ENCODE results near the gene SLC25A34. TPM values are rescaled to one million over a fixed set of nuclear protein-coding genes. Genes with fewer than 3 reads are reported as not detected.

Gene SLC25A34
- total RNA-seq, 1 donor from 2014 or later = under 0.01 TPM

DNA sequence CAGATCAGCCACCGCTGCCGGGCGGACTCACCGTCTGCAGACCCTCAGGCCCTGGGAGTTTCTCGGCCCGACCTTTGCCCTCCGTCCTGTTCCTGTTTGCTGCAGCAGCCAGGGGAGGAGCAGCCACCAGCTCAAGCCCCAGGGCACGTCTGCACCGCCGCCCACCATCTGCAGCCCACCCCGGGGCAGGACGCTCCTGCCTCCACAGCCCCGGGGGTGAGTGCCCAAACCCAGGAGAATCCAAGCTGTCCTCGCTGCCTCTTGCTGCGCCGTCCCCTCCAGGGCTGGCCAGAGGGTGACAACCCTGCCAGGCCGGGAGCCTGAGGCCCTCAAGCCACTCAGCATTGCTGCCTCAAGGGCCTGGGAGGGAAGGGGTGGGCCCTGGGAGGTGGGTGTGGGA lies 1.2 kb upstream of the SLC25A34 start:
- Histone ChIP-seq H3K4me3 (ENCODE audit: low read depth, low read length) (no peak overlapping the region), H3K27me3 (ENCODE audit: control insufficient read depth, insufficient read depth, low read length) (no peaks in the 10 kb centered on the region), H3K36me3 (ENCODE audit: control insufficient read depth, insufficient read depth, low read length) (peaks cover 18% of the 10 kb centered on the region)
- TF ChIP-seq, protein P1, sequence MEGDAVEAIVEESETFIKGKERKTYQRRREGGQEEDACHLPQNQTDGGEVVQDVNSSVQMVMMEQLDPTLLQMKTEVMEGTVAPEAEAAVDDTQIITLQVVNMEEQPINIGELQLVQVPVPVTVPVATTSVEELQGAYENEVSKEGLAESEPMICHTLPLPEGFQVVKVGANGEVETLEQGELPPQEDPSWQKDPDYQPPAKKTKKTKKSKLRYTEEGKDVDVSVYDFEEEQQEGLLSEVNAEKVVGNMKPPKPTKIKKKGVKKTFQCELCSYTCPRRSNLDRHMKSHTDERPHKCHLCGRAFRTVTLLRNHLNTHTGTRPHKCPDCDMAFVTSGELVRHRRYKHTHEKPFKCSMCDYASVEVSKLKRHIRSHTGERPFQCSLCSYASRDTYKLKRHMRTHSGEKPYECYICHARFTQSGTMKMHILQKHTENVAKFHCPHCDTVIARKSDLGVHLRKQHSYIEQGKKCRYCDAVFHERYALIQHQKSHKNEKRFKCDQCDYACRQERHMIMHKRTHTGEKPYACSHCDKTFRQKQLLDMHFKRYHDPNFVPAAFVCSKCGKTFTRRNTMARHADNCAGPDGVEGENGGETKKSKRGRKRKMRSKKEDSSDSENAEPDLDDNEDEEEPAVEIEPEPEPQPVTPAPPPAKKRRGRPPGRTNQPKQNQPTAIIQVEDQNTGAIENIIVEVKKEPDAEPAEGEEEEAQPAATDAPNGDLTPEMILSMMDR (IDR thresholded peaks at IDR 0.05; ENCODE audit: insufficient read depth, low read length, severe bottlenecking) = no peak
- FAIRE-seq (no peak), DNase-seq (ENCODE audit: low read depth) (no peak)

DNA sequence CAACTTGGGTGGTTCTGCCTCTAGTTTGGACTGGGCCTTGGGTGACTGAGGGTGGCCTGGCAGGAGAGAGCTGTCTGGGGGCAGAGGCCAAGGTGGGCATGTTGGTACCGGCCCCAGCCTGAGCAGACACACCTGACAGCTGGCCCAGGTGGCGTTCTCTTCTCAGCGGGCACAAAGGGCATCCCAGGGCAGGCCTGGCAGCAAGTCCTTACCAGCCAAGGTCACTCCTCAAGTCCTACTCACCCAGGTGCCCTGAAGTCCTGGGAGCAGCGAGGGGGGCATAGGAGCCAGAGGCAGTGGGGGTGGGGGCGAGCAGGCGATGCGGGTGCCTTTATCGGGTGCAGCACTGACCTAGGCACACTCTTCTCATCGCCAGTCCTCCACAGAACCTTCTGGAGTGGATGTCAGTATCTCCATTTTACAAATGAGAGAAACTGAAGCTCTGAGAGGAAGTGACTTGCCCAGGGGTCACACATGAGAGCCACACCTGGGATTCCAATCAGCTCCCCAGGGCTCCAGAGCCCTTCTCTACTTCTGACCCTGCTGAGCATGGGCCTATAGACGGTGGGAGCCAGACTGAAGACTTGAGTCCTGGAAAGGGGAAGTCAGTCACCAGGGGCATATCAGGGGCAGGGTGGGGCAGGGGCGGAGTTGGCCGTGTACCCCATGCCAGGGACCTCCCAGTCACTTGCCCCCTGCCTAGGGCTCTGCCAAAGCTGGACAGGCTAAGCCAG lies 587 bp upstream of the SLC25A34 start:
- TF ChIP-seq, protein P1 (IDR thresholded peaks at IDR 0.05; ENCODE audit: insufficient read depth, low read length, severe bottlenecking) = no peak
- H3K27me3 ChIP-seq (ENCODE audit: control insufficient read depth, insufficient read depth, low read length) = no peaks in the 10 kb centered on the region
- FAIRE-seq = no peak
- no peak for DNase-seq (ENCODE audit: low read depth)
- H3K4me3 ChIP-seq (ENCODE audit: low read depth, low read length) = no peak overlapping the region
- H3K36me3 ChIP-seq (ENCODE audit: control insufficient read depth, insufficient read depth, low read length) = peaks cover 15% of the 10 kb centered on the region

DNA sequence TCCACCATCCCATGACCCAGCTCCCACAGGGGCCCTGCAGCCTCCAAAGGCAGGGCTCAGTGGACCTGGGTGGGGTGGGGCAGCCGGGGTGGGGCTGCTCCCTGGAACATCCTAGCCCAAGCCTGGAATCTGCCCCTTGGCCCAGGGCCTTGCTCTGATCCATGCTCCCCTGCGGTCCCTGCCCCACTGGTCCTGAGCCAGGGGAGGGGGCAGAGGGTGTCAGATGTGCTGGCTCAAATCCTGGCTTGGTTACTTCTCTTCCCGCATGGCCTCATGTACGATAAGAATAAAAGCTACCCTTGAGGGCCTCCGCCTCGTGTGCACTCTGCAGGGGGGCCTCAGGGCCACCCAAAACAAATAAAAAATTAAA lies 819 bp downstream of the SLC25A34 start:
- no peak overlapping the region for H3K4me3 ChIP-seq (ENCODE audit: low read depth, low read length)
- FAIRE-seq = no peak
- TF ChIP-seq, protein P1 (IDR thresholded peaks at IDR 0.05; ENCODE audit: insufficient read depth, low read length, severe bottlenecking) = no peak

DNA sequence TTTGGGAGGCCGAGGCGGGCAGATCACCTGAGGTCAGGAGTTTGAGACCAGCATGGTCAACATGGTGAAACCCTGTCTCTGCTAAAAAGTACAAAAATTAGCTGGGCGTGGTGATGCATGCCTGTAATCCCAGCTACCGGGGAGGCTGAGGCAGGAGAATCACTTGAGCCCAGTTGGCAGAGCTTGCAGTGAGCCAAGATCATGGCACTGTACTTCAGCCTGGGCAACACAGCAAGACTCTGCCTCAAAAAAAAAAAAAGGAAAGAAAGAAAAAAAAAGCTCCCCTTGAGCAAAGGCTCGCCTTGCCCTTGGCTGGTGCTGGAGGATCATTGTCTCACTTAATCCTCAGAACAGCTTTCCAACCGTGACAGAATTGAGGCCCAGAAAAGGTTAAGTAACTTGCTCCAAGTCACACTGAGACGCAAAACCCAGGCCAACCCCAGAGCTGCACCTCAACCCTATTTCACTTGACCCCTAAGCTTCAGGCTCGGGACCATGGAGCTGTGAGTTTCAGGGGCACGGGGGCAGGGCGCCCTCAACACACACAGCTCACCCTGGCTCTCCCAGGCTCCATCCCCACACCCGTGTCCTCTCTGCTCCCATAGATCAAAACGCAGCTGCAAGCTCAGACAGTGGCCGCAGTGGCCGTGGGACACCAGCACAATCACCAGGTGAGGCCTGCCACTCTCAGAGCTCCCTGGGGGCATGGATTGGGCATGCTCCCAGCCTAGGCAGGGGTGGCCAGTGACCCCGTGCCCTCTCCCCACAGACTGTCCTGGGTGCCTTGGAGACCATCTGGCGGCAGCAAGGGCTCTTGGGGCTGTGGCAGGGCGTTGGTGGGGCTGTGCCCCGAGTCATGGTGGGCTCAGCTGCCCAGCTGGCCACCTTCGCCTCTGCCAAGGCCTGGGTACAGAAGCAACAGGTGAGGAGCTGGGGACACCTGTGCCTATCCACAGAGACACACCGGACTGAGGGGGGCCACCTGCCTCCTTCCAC lies 1.6 kb downstream of the SLC25A34 start:
- TF ChIP-seq, protein P1 (IDR thresholded peaks at IDR 0.05; ENCODE audit: insufficient read depth, low read length, severe bottlenecking) = no peak
- FAIRE-seq (no peak), DNase-seq (ENCODE audit: low read depth) (no peak)
- Histone ChIP-seq H3K27me3 (ENCODE audit: control insufficient read depth, insufficient read depth, low read length) (no peaks in the 10 kb centered on the region), H3K4me3 (ENCODE audit: low read depth, low read length) (no peak overlapping the region), H3K36me3 (ENCODE audit: control insufficient read depth, insufficient read depth, low read length) (peaks cover 4% of the 10 kb centered on the region)

More for the DNA sequence above, 819 bp downstream of the SLC25A34 start:
- no peaks in the 10 kb centered on the region for H3K27me3 ChIP-seq (ENCODE audit: control insufficient read depth, insufficient read depth, low read length)
- DNase-seq (ENCODE audit: low read depth) = no peak
- peaks cover 6% of the 10 kb centered on the region for H3K36me3 ChIP-seq (ENCODE audit: control insufficient read depth, insufficient read depth, low read length)

DNA sequence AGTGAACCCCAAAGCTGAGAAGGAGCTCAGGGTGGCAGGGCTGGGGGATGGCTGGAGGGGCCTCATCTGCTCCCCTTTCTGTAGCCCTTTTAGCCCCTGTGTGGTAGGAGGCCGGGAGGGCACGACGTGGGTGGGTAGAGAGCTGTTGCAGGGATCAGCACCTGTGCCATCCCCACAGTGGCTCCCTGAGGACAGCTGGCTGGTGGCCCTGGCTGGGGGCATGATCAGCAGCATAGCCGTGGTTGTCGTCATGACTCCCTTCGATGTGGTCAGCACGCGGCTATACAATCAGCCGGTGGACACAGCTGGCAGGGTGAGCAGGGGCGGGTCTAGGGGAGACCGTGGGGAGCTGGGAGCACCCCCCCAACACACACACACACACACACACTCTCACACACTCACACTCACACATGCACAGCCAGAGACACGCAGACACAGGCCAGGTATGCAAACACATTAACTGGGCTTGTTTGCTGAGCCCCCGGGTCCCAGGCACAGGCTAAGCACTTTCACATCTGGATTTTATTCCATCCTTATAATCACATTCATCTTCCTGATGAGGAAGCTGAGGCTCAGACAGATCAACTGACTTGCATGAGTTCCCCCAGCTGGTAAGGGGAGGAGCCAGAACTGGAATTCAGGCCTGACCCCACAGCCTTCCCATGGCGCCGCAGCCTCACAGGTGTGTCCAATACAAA lies 2.5 kb downstream of the SLC25A34 start:
- TF ChIP-seq, protein P1 (IDR thresholded peaks at IDR 0.05; ENCODE audit: insufficient read depth, low read length, severe bottlenecking) = no peak
- peaks cover 2% of the 10 kb centered on the region for H3K36me3 ChIP-seq (ENCODE audit: control insufficient read depth, insufficient read depth, low read length)
- FAIRE-seq (no peak), DNase-seq (ENCODE audit: low read depth) (no peak)
- no peaks in the 10 kb centered on the region for H3K27me3 ChIP-seq (ENCODE audit: control insufficient read depth, insufficient read depth, low read length)
- H3K4me3 ChIP-seq (ENCODE audit: low read depth, low read length) = no peak overlapping the region

Measured in bronchial epithelial cell (primary cell).